Omental fat pad (tissue), 4 donors: ENCODE data around the gene SAMD11. TPM values are rescaled to one million over a fixed set of nuclear protein-coding genes. Genes with fewer than 3 reads are reported as not detected.

Experiments
- ATAC-seq: fragments of 150-250 bp; one replicate; pipeline ENCODE4 v1.9.1; 2016; ENCODE audit warnings: mild to moderate bottlenecking, moderate library complexity; ENCODE audit not compliant: low FRiP score
- DNase-seq: peaks from one replicate; pipeline ENCODE4 v3.0.0-alpha.2; 2019; ENCODE audit warnings: low spot score
- CTCF ChIP-seq, 3 donors: fragments of 450-650 bp; IDR thresholded peaks; one replicate each; pipeline ENCODE4 v1.5.1; 2016 to 2017; ENCODE audit warnings: antibody characterized with exemption in 3 of 3, mild to moderate bottlenecking in 3 of 3, moderate library complexity in 2 of 3
- total RNA-seq, 4 donors: library from RNA; depleted of rRNA; stranded (reverse); fragments of >200 nt; gene quantifications; one replicate each; pipeline ENCODE4 v1.1.0, GENCODE V29; 2016

SAMD11 gene
- total RNA-seq, 4 donors from 2014 or later: 0.96 to 7.7 (median 1.3) TPM

- DNase-seq (no peak), ATAC-seq (no peak)
- no peak for TF ChIP-seq CTCF (IDR thresholded peaks at IDR 0.05)
Observed at GRCh38 chr1:903721-904271, 19.9 kb upstream of the SAMD11 start.

GRCh38 chr1:904310-904950, 19.3 kb upstream of the SAMD11 start:
- no peak for DNase-seq
- peak in 2 of 3 donors; percentile 80 to 86 for TF ChIP-seq CTCF (IDR thresholded peaks at IDR 0.05)
- ATAC-seq: peak; percentile 60

GRCh38 chr1:905071-905749, 18.5 kb upstream of the SAMD11 start:
- DNase-seq (no peak), ATAC-seq (no peak)
- TF ChIP-seq CTCF (IDR thresholded peaks at IDR 0.05): no peak

GRCh38 chr1:905811-906599, 17.7 kb upstream of the SAMD11 start:
- DNase-seq (no peak), ATAC-seq (no peak)
- TF ChIP-seq CTCF (IDR thresholded peaks at IDR 0.05): no peak

- DNase-seq (no peak), ATAC-seq (peak; percentile 41)
- TF ChIP-seq CTCF (IDR thresholded peaks at IDR 0.05): no peak
Observed at GRCh38 chr1:906600-907420, 16.9 kb upstream of the SAMD11 start.
